ENCODE measurements around the gene PLB1. TPM values are rescaled to one million over a fixed set of nuclear protein-coding genes. Genes with fewer than 3 reads are reported as not detected.

Gene PLB1
- total RNA-seq (2014; rRNA removed; shearing (Covaris generic)): 0.91 and 1.5 TPM in 2 replicates

DNA sequence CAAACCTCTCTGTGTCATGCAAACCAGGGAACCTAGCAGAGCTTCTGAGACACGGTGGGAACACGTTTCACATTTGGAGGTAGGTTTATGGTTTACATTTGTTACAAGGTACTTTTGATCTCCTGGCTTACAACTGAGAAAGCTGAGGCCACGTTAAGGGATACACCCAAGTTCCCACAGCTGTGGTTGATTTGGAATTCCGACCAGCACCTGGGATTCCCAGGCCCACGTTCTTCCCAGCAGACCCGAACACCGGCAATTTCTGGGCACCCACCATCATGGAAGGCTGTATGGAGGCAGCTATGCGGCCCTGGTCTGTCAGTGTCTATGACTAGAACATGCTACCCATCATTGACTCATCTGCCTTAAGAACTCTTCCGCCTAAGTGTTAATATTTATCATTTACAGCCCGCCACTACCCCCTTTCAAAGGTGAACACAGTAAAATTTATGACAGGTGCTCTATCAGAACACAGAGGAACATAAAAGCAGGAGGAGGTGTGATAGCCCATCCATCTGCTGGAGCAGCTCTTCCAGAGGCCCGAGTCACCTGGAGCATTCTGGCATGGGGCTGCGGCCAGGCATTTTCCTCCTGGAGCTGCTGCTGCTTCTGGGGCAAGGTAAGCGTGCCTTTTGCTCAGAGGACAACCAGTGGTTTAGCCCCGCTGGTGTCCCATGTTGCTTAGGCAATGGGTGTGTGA, at the start of gene PLB1:
PLB1 (plus strand) TSS at position 510 of the 700 bp plus-strand sequence; CDS start at position 565, 55 bp downstream.
- no peak for DNase-seq (ENCODE audit: low read depth)

DNA sequence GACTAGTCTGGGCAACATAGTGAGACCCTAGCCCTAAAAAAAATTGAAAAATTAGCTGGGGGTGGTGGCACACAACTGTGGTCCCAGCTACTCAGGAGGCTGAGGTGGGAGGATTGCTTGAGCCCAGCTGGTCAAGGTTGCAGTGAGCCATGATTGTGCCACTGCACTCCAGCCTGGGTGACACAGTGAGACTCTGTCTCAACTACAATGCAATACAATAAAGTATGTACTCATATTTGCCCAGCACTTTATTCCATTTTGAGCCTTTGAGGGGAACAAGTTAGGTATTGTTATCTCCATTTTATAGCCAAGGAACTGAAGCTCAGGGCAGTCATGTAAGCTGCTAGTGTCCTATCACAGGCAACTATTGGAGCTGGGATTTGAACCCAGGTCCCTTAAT, 49.3 kb upstream of the PLB1 start:
- DNase-seq (ENCODE audit: low read depth): no peak

GRCh38 chr2:28447086-28447485, 48.8 kb upstream of the PLB1 start:
- DNase-seq (ENCODE audit: low read depth): no peak

DNA sequence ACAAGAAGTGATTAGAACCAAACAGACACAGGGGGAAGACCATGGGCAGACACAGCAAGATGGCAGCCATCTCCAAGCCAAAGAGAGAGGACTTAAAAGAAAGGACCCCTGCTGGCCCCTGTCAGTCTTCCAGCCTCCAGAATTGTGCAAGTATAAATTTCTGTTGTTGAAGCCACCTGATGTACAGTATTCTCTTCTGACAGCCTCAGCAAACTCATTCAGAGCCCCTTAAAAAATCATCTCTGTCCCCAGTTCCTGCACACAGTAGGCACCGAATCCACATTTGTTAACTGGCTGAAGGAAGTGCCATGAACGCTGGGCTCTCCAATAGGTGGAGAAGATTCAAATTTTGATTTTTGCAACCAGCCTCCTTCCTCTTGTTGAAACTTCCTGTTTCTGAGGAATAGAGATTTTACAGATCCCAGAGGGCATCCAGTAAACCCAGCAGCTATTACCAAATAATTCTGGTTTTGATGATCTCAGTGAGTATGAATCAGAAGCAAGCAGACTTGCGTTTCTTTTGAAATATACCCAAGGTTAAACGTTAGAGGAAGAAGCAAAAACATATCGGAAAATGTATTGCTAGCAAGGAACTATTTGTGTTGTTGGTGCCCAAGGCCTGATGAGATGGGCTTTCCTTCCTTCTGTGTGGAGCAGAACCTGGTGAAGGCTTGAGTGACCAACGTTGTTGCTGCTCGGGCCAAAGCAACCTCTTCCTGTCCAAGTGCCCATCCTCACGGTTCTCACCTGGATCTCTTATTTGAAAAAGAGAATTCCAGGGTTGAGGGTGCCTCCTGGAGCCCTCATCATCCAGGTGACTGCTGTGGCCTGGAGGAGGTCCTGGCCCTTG, 47.7 kb upstream of the PLB1 start:
- DNase-seq (ENCODE audit: low read depth): peak; percentile 84

GRCh38 chr2:28448793-28449100, 47.1 kb upstream of the PLB1 start:
- no peak for DNase-seq (ENCODE audit: low read depth)

- no peak for DNase-seq (ENCODE audit: low read depth)
Measured at GRCh38 chr2:28449126-28449487, 46.8 kb upstream of the PLB1 start.

GRCh38 chr2:28449488-28450395, 46.1 kb upstream of the PLB1 start:
- DNase-seq (ENCODE audit: low read depth): peak; percentile 75

- DNase-seq (ENCODE audit: low read depth): no peak
Measured at GRCh38 chr2:28450901-28451565, 44.8 kb upstream of the PLB1 start.

- no peak for DNase-seq (ENCODE audit: low read depth)
Measured at GRCh38 chr2:28451793-28452533, 43.9 kb upstream of the PLB1 start.

DNA sequence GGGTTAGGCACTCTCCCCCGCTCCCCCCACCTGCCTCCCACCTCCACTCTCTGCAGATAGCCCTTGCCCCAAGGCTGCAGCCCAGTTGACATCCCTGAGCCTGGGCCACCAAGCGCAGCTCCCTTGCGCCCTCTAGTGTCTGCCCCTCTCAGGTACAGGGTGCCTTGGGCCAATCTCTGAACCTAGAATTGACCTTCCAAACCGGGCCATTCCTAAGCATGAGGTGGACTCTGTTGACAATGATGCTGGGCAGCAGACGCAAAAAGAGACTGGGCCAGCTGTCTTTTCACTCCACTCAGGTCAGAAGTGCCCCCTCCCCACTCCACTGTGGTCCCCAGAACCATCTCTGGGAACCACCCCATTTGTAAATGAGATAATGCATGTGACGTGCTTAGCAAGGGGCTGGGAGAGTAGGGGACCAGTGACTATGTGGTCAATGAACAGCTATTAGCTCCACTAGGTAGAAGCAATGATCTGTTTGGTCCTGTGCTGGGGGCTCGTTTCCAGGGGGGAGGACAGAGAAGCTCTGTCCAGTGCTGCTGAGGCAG, 43.3 kb upstream of the PLB1 start:
- DNase-seq (ENCODE audit: low read depth): peak; percentile 54

- DNase-seq (ENCODE audit: low read depth): no peak
Measured at GRCh38 chr2:28453396-28453795, 42.5 kb upstream of the PLB1 start.

- peak; percentile 27 for DNase-seq (ENCODE audit: low read depth)
Measured at GRCh38 chr2:28454016-28454930, 41.6 kb upstream of the PLB1 start.

DNA sequence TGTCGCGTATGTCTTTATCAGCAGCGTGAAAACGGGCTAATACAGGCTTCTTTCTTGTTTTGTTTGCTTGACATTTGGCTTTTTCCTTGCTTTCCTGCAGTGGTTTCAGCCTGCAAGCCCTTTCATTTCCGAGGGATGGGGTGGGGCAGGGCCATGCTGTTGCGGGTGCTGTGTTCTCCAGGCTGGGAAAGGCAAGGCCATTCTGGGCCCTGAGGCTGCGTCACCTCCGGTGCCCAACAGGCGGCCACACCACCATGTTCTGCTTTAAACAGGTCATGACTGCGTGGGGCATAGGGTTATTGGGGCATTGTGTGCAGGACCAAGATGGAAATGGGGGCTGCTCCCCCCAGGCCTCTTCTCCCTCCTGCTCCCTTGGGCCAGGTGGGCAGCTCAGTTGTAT, 38.6 kb upstream of the PLB1 start:
- no peak for DNase-seq (ENCODE audit: low read depth)

- DNase-seq (ENCODE audit: low read depth): no peak
Measured at GRCh38 chr2:28461056-28461455, 34.8 kb upstream of the PLB1 start.

- no peak for DNase-seq (ENCODE audit: low read depth)
Measured at GRCh38 chr2:28462122-28462521, 33.7 kb upstream of the PLB1 start.

DNA sequence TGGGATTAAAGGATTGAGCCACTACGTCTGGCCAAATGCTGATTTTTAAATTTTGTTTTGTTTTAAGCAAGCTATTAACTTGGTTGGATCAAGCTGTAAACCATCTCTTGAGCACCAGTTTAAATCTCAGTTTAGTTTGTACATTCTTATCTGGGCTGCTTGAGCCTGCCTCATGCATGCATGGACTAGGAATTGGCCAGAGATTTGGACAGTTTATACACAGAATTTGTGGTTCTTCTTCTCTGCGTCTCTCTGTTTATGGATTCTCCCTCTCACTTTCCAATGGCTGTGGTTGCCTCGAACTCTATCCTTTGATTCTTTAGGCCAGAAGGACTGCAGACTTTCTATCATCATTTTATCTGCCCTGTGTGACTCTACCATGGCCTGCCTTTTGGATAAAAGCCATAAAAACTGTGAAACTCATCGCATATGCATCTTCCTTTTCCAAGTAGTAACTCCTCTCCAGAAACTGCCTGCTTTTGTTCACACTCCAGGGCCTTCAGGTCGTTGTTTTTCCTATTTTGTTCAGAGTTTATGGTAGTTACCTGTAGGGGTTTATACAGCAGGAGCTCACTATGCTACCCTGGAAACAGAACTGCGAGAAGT, 32.5 kb upstream of the PLB1 start:
- DNase-seq (ENCODE audit: low read depth): no peak

DNA sequence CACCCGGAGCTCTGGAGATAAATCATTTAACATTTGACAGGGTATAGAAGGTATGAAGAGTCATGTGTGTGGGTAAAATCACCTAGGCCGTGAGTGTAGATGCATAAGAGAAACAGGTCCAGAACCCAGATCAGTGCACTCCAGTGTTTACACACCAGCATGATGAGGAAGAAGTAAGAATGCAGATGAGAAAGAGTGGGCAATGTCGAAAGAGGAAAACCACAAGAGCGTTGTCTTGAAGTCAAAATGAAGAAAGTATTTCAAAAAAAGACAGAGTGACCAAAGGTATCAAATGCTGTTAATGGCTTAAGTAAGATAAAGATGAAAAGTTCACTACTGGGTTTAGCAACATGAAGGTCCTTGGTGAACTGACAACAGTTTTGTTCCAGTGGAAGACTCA, 32.0 kb upstream of the PLB1 start:
- no peak for DNase-seq (ENCODE audit: low read depth)

- DNase-seq (ENCODE audit: low read depth): no peak
Measured at GRCh38 chr2:28465148-28465885, 30.5 kb upstream of the PLB1 start.

All from M059J (cell line).